WERI-Rb-1 (cell line): ENCODE results near the gene GNB1L.

Source experiments
- DNase-seq: peaks from one replicate; pipeline ENCODE4 v3.0.0-alpha.2; 2020
- H3K27ac ChIP-seq: fragments of 250-450 bp; sonication (Bioruptor Pico); 2 replicates; pipeline ENCODE4 v1.5.1; 2020; ENCODE audit warnings: mild to moderate bottlenecking, moderate library complexity
- H3K27me3 ChIP-seq: fragments of 250-450 bp; sonication (Bioruptor Pico); 2 replicates; pipeline ENCODE4 v1.5.1; 2021; ENCODE audit warnings: mild to moderate bottlenecking, low read depth, moderate library complexity; ENCODE audit not compliant: insufficient read depth, severe bottlenecking
- H3K36me3 ChIP-seq: fragments of 250-450 bp; sonication (Bioruptor Pico); 2 replicates; pipeline ENCODE4 v1.5.1; 2020; ENCODE audit warnings: mild to moderate bottlenecking, moderate library complexity
- H3K4me3 ChIP-seq: 2 replicates; pipeline ENCODE4 v1.5.1; 2011; ENCODE audit warnings: low read depth, mild to moderate bottlenecking, control low read depth, low read length
- H3K9me3 ChIP-seq: fragments of 250-450 bp; sonication (Bioruptor Pico); 2 replicates; pipeline ENCODE4 v1.5.1; 2021; ENCODE audit warnings: mild to moderate bottlenecking, moderate library complexity; ENCODE audit not compliant: severe bottlenecking
- TF ChIP-seq, protein P1 (sequence below): IDR thresholded peaks from 2 replicates; pipeline ENCODE4 v1.5.1; 2011; ENCODE audit warnings: low read depth, mild to moderate bottlenecking, control low read depth, inconsistent platforms, low read length

Gene GNB1L

DNA sequence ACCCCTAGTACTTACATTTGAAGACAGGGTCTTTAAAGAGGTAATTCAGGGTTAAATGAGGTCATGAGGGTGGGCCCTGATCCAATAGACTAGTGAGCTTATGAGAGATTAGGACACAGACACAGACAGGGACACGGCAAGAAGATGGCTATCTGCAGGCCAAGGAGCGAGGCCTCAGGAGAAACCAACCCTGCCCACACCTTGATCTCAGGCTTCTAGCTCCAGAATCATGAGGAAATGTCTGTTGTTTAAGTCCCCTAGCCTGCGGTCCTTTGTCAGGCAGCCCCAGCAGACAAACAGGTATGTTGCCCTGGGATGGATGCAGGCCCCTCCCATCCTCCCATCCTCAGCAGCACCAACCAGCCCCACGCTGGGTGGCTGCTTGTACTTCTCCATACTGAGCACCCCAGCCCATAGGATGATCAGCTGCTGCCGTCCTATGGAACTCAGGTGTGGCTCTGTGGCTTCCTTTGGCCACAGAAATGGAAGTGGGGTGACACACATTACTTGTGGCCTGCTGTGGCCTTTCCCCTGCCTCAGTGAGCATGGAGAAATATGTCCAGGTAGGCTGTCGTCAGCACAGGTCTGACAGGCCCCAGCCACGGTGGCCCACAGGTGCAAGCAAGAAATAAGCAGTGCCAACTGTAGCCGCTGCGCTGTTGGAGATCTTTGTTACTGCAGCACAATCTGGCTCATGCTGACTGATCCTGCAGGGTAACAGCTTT lies 7.9 kb downstream of the GNB1L start:
- no peak overlapping the region for H3K4me3 ChIP-seq
- TF ChIP-seq, protein P1, sequence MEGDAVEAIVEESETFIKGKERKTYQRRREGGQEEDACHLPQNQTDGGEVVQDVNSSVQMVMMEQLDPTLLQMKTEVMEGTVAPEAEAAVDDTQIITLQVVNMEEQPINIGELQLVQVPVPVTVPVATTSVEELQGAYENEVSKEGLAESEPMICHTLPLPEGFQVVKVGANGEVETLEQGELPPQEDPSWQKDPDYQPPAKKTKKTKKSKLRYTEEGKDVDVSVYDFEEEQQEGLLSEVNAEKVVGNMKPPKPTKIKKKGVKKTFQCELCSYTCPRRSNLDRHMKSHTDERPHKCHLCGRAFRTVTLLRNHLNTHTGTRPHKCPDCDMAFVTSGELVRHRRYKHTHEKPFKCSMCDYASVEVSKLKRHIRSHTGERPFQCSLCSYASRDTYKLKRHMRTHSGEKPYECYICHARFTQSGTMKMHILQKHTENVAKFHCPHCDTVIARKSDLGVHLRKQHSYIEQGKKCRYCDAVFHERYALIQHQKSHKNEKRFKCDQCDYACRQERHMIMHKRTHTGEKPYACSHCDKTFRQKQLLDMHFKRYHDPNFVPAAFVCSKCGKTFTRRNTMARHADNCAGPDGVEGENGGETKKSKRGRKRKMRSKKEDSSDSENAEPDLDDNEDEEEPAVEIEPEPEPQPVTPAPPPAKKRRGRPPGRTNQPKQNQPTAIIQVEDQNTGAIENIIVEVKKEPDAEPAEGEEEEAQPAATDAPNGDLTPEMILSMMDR = no peak
- peak overlapping the region; percentile 19; the same call in 1 of the 2 replicates for H3K27ac ChIP-seq
- H3K27me3 ChIP-seq = no peaks in the 10 kb centered on the region
- no peaks in the 10 kb centered on the region for H3K9me3 ChIP-seq
- no peak for DNase-seq
- H3K36me3 ChIP-seq = peaks cover 25% of the 10 kb centered on the region

DNA sequence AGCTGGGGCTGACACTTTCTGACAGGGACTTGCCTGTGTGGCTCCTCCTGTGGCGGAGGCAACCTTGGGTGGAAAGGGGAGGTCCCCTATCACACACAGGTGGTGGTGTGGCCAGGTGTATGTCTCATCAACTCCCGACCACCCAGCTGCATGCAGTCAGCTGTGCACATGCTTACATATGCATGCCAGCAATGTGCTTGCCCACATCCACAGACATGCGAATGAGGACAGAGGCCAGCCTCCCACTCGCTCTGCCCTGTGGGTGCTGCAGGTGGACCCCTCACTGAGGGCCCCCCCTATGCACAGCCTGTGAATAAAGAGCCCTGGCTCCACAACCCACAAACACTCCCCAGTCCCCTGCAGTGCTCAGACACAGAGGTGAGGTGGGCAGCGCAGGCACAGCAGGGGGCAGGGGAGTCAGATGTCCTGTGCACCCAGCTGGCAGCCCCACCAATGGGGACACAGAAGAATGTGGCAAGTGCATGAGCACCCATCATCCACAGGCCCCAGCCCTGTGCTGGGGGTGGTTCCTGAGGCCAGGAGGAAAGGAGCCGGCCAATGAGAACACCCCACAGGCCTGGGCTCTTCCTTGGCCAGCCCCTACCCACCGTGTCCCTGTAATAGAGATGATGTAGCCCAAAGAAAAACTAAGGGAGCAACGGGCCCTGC lies 9.5 kb downstream of the GNB1L start:
- peaks cover 9% of the 10 kb centered on the region for H3K36me3 ChIP-seq
- no peak for DNase-seq
- TF ChIP-seq, protein P1 = no peak
- no peaks in the 10 kb centered on the region for H3K9me3 ChIP-seq
- H3K27me3 ChIP-seq = no peaks in the 10 kb centered on the region
- H3K4me3 ChIP-seq = no peak overlapping the region
- no peak overlapping the region for H3K27ac ChIP-seq

DNA sequence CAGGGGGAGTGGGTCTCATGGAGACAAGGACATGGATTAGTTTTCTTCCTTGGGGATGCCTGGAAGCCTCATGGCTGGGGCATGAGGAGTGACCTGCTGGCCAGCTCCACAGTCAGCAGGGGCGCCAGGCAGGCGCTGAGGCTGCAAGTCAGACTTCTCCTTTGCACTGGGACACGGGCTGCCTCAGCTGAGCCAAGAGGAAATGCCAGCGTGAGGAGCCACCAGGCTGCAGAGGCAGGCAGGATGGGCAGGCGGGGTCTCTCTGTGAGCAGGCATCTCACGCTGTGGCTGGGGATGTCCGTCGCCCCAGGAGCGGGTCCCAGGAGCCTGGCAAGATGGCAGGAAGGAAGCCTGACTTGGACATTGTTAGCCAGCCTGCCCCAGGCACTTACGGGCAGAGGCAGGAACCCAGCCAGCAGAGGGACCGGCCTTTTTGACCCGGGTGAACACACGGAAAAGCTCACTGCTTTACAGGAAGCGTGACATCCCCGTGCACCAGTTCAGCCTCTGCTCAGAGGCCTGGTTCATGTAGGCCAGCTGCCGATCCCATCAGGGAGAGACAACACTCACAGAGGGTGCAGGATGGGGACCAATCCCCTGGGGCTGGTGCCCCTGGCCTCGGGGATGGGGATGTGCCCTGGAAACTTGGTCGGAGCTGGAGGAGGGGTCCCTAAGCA lies 10.2 kb downstream of the GNB1L start:
- no peak for DNase-seq
- Histone ChIP-seq H3K4me3 (no peak overlapping the region), H3K27me3 (no peaks in the 10 kb centered on the region), H3K27ac (no peak overlapping the region), H3K36me3 (peaks cover 3% of the 10 kb centered on the region), H3K9me3 (no peaks in the 10 kb centered on the region)
- TF ChIP-seq, protein P1 = no peak

DNA sequence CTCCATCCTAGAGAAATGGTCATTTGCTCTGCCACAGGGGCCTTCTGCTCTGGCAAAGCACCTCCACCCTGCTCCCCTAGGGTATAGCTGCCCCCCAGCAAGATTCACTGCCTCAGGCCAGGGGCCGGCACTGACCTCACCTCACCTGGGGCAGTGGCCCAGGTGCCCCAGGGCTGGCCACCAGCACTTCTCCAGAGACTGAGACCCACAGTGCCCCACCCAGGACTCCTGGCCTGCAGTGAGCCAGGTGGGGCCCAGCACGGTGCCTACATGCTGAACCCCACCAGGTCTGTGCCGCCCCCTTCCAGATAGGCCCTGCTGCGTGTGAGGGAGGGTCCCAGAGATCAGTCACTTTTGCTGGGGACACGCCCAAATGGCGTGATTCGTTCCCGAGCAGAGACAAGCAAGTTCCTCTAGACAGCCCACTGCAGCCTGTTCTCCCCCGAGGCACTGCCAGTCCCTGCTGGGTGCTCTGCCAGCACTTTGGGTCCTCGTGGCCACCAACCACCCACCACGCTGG lies 10.8 kb downstream of the GNB1L start:
- H3K27me3 ChIP-seq = no peaks in the 10 kb centered on the region
- TF ChIP-seq, protein P1 = no peak
- H3K27ac ChIP-seq = 0 out of 2 replicates have a peak overlapping the region, but pooled peaks have one; percentile 77

DNA sequence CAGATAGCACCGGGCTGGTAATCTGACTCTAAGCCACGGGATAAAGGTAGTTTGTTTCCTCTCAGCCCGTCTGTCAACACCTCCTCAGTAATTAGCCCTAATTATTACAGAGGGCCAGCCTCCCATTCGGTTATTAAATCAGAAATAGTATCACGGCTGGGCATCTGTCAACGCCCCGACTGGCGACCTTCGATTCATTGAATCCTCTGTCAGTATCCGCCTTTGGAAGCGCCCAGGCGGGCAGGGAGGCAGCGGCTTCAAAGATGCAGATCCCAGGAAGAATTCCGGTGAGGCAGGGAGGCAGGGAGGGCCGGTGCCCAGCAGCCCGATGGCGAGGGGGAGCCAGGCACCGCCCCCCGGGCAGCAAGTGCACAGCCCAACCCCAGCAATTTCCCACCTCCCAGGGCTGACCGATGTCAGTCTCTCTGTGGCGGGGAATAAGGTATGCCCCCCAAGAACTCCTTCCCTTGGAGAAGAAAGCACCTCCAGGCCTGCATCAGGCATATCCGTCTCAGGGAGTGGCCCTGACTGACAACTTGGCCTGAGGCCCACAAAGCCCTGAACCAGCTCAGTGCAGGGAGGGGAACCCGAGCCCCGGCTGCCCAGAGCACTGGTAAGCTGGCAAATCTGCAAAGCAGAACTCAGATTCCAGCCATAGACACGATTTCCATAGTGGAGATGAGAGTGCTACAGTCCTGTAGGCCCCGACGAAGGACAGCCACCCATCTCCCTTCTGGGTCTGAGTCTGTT lies 11.4 kb downstream of the GNB1L start:
- TF ChIP-seq, protein P1 = no peak
- no peaks in the 10 kb centered on the region for H3K27me3 ChIP-seq
- peak; percentile 81 for DNase-seq
- no peaks in the 10 kb centered on the region for H3K9me3 ChIP-seq
- peak overlapping the region; percentile 10 for H3K4me3 ChIP-seq
- peak overlapping the region; percentile 77 for H3K27ac ChIP-seq
- 0 out of 2 replicates have a peak, but pooled peaks cover 3% of the 10 kb centered on the region for H3K36me3 ChIP-seq

More for the DNA sequence above, 10.8 kb downstream of the GNB1L start:
- no peak overlapping the region for H3K4me3 ChIP-seq
- H3K36me3 ChIP-seq = peaks cover 3% of the 10 kb centered on the region; the same call in 1 of the 2 replicates
- H3K9me3 ChIP-seq = no peaks in the 10 kb centered on the region
- DNase-seq = no peak
